Loucy (cell line): Measurements from ENCODE around the gene KIF20B.
"Not testable (repeated sequence)": the region's sequence is repeated elsewhere in the genome, so short reads cannot be mapped to it uniquely, and the experiment has no call there.

Experiments used
- H2AFZ ChIP-seq: fragments of 200-600 bp; sonication (generic); 2 replicates; pipeline ENCODE4 v1.6.0; 2016; ENCODE audit warnings: antibody characterized with exemption, mild to moderate bottlenecking, low read length, moderate library complexity
- H3F3A ChIP-seq: fragments of 200-600 bp; 2 replicates; pipeline ENCODE4 v1.6.0; 2016; ENCODE audit warnings: antibody characterized with exemption, low read depth, mild to moderate bottlenecking
- H3K27me3 ChIP-seq: fragments of 200-600 bp; sonication (generic); 2 replicates; pipeline ENCODE4 v1.6.1; 2014; ENCODE audit warnings: low read length, mild to moderate bottlenecking; ENCODE audit not compliant: insufficient read depth, poor library complexity, severe bottlenecking
- H3K36me3 ChIP-seq: fragments of 200-600 bp; sonication (generic); 2 replicates; pipeline ENCODE4 v1.6.1; 2016; ENCODE audit warnings: low read length; ENCODE audit not compliant: insufficient read depth
- H3K4me1 ChIP-seq: fragments of 200-600 bp; sonication (generic); 2 replicates; pipeline ENCODE4 v1.5.1; 2014; ENCODE audit warnings: low read length, mild to moderate bottlenecking; ENCODE audit not compliant: insufficient read depth, poor library complexity, severe bottlenecking
- H3K4me2 ChIP-seq: fragments of 200-600 bp; sonication (generic); 2 replicates; pipeline ENCODE4 v1.6.0; 2014; ENCODE audit warnings: antibody characterized with exemption, low read length, low read depth, mild to moderate bottlenecking; ENCODE audit not compliant: poor library complexity, severe bottlenecking
- H3K4me3 ChIP-seq: fragments of 200-600 bp; sonication (generic); 2 replicates; pipeline ENCODE4 v1.5.1; 2014; ENCODE audit warnings: low read length, mild to moderate bottlenecking, mixed read lengths; ENCODE audit not compliant: poor library complexity, severe bottlenecking
- H3K79me2 ChIP-seq: fragments of 200-600 bp; sonication (generic); 2 replicates; pipeline ENCODE4 v1.6.1; 2014; ENCODE audit warnings: low read length; ENCODE audit not compliant: insufficient read depth
- H3K9ac ChIP-seq: fragments of 200-600 bp; sonication (generic); 2 replicates; pipeline ENCODE4 v1.6.0; 2014; ENCODE audit warnings: mild to moderate bottlenecking, low read depth, low read length, moderate library complexity; ENCODE audit not compliant: poor library complexity, severe bottlenecking
- H3K9me2 ChIP-seq: fragments of 200-600 bp; sonication (generic); replicated peaks from 2 replicates; pipeline ENCODE4 v1.6.1; 2016; ENCODE audit warnings: low read depth, low read length, mixed read lengths
- H3K9me3 ChIP-seq: fragments of 200-600 bp; sonication (generic); 2 replicates; pipeline ENCODE4 v1.6.1; 2014; ENCODE audit warnings: mild to moderate bottlenecking, antibody characterized with exemption, low read length, low read depth; ENCODE audit not compliant: insufficient read depth
- H4K20me1 ChIP-seq: fragments of 200-600 bp; sonication (generic); 2 replicates; pipeline ENCODE4 v1.6.0; 2014; ENCODE audit warnings: antibody characterized with exemption, low read length, mild to moderate bottlenecking; ENCODE audit not compliant: insufficient read depth, poor library complexity, severe bottlenecking
- CTCF ChIP-seq: fragments of 200-600 bp; sonication (generic); conservative IDR thresholded peaks from 2 replicates; pipeline ENCODE4 v1.5.1; 2014; ENCODE audit warnings: mild to moderate bottlenecking, antibody characterized with exemption, low read length
- EZH2phosphoT487 ChIP-seq: fragments of 200-600 bp; IDR thresholded peaks from 2 replicates; pipeline ENCODE4 v1.6.1; 2018; ENCODE audit warnings: antibody characterized with exemption, mild to moderate bottlenecking, moderate library complexity, borderline replicate concordance

The KIF20B gene

GRCh38 chr10:89750441-89750840 is 49.1 kb downstream of the KIF20B start:
- peaks cover 48% of the 10 kb centered on the region for H3K36me3 ChIP-seq
- no peaks in the 10 kb centered on the region for H3F3A ChIP-seq
- no peaks in the 10 kb centered on the region for H4K20me1 ChIP-seq
- no peaks in the 10 kb centered on the region for H3K9me3 ChIP-seq
- no peaks in the 10 kb centered on the region for H3K79me2 ChIP-seq
- H3K27me3 ChIP-seq: no peaks in the 10 kb centered on the region
- no peak overlapping the region for H3K4me2 ChIP-seq
- TF ChIP-seq EZH2phosphoT487 (no peak), CTCF (no peak)
- no peak overlapping the region for H2AFZ ChIP-seq
- H3K9me2 ChIP-seq: no peaks in the 10 kb centered on the region
- H3K9ac ChIP-seq: no peak overlapping the region
- no peak overlapping the region for H3K4me3 ChIP-seq
- H3K4me1 ChIP-seq: no peaks in the 10 kb centered on the region

GRCh38 chr10:89755374-89755773 is 54.0 kb downstream of the KIF20B start:
- no peak for TF ChIP-seq EZH2phosphoT487
- no peak for TF ChIP-seq CTCF
- Histone ChIP-seq H3K9ac (no peak overlapping the region), H3K9me3 (no peaks in the 10 kb centered on the region), H3K79me2 (no peaks in the 10 kb centered on the region), H2AFZ (no peak overlapping the region), H3K36me3 (peaks cover 76% of the 10 kb centered on the region), H3K27me3 (no peaks in the 10 kb centered on the region), H3K4me3 (no peak overlapping the region), H3K9me2 (no peaks in the 10 kb centered on the region), H4K20me1 (no peaks in the 10 kb centered on the region), H3K4me2 (no peak overlapping the region), H3F3A (no peaks in the 10 kb centered on the region), H3K4me1 (no peaks in the 10 kb centered on the region)

- no peaks in the 10 kb centered on the region for H3K79me2 ChIP-seq
- H3F3A ChIP-seq: no peaks in the 10 kb centered on the region
- no peak overlapping the region for H3K4me2 ChIP-seq
- no peaks in the 10 kb centered on the region for H4K20me1 ChIP-seq
- no peak overlapping the region for H3K9ac ChIP-seq
- peaks cover 79% of the 10 kb centered on the region for H3K36me3 ChIP-seq
- no peaks in the 10 kb centered on the region for H3K27me3 ChIP-seq
- no peaks in the 10 kb centered on the region for H3K4me1 ChIP-seq
- no peak overlapping the region for H2AFZ ChIP-seq
- no peak overlapping the region for H3K4me3 ChIP-seq
- H3K9me2 ChIP-seq: no peaks in the 10 kb centered on the region
- H3K9me3 ChIP-seq: no peaks in the 10 kb centered on the region
- no peak for TF ChIP-seq CTCF
- TF ChIP-seq EZH2phosphoT487: no peak
Observed at GRCh38 chr10:89759531-89759930, 58.1 kb downstream of the KIF20B start.

GRCh38 chr10:89763671-89764070 is 62.3 kb downstream of the KIF20B start:
- not testable (repeated sequence) for H3F3A ChIP-seq, H3K4me3 ChIP-seq, H3K9me3 ChIP-seq, H3K79me2 ChIP-seq, H3K27me3 ChIP-seq, H4K20me1 ChIP-seq, H3K9me2 ChIP-seq, H3K9ac ChIP-seq, H2AFZ ChIP-seq, H3K4me2 ChIP-seq, H3K4me1 ChIP-seq
- H3K36me3 ChIP-seq: peaks cover 63% of the 10 kb centered on the region
